Stimulated activated CD4-positive, alpha-beta T cell treated with anti-CD3 and anti-CD28 coated beads, Interleukin-4, amount 100 ng/mL, for 1 hour (primary cell): ENCODE results near the gene USP54.

Source experiments
- DNase-seq: peaks from one replicate; pipeline ENCODE4 v3.0.0-alpha.2; 2020

Gene USP54

DNA sequence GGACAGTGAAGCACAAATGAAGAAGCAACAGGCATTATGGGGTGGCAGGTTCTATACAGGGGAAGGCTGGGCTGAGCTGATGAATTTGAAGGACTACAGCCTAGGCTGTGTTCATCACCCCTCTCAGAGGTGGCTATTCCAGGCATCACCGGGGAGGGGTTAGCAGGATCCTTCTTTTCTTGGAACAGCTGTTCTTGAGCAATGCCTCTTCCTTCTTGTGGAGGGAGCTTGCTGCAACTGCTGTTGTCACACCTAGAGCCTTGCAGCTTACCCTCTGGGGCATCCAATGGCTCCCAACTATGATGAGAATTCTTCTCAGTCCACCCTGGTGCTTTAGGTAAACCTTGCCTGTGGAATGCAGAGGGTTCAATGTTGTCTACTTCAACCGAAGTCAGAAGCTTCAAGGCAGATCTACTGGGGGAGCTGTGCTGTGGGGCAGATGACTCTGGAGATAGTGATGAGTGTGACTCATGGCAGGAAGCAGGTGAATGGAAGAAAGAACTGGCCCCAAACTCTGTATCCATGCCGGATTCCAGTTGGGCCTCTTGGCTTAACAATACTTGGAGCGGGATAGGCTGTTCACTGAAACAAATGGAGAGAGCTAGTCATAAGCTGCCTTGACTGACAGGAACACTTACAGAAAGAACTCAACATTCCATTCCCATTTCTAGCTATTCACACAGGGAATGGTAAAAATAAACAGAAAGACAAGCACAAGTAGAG lies 73.8 kb downstream of the USP54 start:
- DNase-seq: no peak

DNA sequence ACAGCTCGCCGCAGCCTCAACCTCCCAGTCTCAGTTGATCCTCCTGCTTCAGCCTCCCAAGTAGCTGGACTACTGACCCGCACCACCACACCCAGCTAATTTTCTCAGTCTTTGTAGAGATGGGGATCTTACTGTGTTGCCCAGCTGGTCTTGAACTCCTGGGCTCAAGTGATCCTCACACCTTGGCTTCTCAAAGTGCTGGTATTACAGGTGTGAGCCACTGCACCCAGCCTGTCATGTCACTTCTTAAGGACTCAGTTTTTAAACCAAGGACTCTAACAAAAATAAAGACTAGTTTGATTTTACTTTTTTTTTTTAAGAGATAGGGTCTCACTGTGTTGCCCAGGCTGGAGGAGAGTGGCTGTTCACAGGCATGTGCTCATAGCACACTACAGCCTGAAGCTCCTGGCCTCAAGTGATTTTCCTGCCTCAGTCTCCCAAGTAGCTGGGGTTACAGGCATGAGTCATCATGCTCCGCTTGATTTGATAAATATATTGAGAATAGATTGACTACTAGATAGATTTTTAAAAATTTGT lies 78.9 kb downstream of the USP54 start:
- DNase-seq: no peak

DNA sequence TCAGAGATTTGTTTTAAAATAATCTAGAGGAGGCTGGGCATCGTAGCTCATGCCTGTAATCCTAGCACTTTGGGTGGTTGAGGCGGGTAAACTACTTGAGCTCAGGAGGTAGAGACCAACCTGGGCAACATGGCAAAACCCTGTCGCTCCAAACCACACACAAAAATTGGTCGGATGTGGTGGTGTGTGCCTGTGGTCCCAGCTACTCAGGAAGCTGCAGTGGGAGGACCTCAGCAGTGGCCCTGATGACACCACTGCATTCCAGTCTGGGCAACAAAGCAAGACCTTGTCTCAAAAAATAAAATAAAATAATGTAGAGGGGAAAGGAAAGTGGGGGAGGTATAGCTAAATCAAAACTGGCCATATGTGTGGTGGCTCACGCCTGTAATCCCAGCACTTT lies 81.4 kb downstream of the USP54 start:
- no peak for DNase-seq

DNA sequence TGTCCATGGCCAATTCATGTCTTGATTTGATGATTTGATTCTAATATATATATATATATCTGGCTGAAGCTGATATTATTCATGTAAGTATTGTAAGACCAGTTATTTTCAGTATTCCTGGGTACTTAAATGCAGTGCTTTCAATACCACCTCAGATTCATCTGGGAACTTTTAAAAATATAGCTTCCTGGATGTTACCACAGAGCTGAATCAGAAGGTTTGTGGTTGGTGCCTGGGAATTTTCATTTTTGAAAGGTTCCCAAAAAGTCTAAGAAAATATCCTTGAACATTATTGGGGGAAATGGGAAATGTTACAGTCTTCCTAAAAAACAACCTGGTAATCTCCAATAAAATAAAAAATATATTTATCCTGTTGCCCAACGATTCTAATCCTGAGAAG lies 84.7 kb downstream of the USP54 start:
- no peak for DNase-seq

DNA sequence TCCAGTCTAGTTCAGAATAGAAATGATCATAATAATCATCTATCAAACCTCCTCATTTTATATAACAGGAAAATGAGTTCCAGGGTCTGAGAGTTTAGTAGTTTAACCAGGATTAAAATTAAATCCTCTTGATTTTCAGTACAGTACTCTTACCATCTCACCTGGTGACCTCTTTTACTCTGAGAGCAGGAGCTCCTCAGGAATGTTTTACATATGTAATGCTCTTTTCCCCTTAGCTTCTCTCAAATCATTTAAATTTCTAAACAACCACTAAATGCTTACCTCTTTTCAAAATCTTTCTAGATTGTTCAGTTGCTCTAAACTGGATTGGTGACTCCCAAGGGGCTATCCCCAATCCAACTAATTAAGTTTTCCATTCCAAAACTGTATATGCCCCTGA lies 85.1 kb downstream of the USP54 start:
- DNase-seq: no peak

DNA sequence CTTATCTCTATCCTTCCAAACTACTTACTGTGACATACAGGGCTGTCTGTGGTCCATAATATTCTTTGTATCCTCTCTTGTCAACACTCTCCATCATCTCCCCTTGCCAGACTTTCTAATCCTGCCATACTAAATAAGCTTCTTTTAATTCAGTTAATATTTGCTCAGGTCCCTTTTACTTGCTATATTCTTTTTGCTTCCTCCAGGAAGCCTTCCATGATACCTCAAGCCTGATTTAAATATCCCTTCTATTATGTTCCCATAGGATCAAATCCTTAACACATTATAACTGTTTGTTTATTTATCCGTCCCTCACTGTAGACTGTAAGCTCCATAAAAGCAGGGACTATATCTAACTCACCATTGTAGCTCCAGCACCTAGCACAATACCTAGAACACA lies 88.1 kb downstream of the USP54 start:
- no peak for DNase-seq

DNA sequence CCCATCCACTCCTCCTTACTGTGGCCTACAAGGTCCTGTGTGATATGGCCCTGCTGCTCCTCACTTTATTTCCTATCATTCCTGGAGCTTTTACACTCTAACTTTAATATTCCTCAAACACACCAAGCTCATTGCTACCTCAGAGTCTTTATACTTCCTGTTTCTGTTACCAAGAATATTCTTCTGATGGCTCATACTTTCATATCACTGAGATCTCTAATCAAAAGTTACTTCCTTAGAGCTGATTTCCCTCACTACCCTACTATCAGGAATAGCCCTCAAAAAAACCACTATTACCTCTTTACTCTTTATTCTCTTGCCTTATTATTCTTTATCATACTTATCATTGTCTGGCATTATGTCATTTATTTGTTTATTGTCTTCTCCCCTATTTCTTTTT lies 89.5 kb downstream of the USP54 start:
- DNase-seq: no peak

DNA sequence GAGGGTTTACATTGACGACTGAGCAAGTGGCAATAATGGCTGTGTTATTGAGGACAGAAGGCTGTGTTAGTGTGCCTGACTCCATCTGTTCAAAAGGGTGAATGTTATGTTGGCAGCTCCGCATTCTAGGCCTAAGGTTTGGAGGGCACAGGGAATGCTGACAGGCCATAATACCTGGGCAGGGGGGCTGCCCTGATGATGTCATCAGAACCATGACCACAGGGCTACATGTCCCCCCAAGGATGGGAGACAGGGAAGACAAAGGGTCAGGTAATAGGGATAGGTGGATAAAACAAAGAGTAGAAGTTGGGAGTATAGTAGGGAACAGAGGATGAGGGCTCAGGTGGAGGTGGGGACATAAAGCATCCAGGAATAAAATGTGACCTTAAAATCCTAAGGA lies 93.5 kb downstream of the USP54 start:
- no peak for DNase-seq

DNA sequence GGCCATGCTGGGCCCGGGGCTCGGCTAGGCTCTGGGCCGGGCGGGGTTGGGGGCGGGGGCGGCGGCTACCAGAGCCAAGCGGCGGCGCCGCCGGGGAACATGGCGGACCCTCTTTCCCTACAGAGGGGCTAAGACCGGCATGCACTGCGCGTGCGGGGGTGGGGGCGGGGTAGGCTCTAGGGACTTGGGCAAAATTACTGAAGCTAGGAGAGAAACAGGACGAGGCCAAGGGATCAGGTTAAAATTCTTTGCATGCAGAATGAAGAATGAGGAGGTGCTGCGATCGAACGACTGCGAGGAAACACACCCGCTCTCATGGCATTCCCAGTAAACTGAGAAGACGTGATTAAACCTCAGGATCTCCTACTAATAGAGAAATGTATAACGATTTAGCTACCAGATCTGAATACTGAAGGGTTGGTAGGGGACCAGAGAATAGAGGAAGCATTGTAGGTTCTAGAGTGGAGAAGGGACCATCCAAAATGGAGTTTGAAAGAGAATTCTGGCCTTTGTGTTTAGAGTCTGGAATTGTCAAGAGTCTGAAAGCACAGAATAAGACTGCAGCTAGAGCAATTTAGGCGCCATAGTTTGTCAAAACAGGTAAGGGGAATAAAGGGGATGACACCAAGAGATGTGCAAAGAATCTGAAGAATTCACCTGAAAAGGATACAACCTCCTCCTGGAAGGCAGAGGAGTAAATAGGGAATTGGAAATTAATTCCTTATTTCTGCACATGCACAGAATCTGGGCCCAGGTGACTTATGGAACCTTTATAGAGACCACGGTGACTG lies 95.1 kb downstream of the USP54 start, which contains the start of gene PPP3CB:
TSS of gene PPP3CB (minus strand) at position 141 of the 791 bp plus-strand sequence. CDS start at position 6, 135 bp downstream.
- DNase-seq: peak; percentile 91

DNA sequence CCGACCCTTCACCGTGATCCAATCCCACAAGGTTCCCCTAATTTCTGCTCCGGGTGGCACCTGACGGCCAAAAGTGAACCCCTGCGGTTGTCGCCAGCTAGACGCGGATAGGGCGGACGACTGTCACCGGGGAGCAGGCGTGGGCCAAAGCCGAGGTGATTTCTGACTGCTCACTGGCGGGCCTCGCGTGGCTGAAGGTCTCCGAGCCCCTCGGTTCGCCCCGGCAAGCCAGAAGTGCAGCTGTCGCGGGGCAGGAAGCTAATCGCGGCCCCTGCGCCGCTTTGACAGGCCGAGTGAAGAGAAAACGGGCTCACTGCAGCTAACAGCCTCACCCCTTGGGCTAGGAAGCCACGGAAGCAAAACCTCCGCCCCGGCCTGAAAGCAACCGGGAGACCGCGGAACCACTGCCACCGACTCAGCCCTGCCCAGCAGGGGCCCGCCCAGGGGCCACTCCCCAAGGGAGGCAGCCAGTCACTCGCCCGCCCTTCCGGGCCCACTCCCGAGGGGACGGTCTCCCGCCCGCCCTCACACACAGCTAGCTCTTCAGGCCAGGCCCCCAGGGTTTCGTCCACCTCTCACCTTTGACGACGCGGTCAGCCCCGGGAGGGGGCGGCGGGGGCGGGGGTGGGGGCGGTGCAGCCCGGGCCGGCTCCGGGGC lies 95.8 kb downstream of the USP54 start:
- DNase-seq: peak; percentile 82

DNA sequence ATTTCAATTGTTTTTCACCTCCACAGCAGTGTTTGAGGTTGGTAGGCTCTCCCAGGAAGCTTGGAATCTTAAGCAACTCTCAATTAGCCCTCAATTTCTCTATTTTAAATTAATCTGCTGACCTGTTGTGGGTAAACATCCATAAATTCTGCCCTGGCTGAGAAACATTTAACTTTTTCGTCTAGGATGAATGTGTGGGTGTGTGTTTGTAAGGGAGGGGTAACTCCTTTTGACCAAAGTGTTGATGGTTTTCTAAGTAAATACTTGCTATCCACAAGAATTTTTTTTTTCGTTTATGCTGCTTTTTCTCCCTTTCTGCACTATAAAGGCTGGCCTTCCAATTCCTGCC lies 96.3 kb downstream of the USP54 start:
- DNase-seq: no peak

DNA sequence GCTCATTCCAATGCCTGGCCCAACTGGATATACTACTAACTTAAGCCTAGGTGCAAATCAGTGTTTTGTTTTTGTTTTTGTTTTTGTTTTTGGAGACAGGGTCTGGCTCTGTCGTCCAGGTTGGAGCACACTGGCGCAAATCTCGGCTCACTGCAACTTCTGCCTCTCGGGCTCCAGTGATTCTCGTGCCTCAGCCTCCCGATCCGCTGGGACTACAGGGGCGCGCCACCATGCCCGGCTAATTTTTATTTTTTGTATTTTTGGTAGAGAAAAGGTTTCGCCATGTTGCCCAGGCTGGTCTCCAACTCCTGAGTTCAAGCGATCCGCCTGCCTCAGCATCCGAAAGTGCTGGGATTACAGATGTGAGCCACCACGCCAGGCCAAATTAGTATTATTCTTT lies 96.9 kb downstream of the USP54 start:
- DNase-seq: no peak

DNA sequence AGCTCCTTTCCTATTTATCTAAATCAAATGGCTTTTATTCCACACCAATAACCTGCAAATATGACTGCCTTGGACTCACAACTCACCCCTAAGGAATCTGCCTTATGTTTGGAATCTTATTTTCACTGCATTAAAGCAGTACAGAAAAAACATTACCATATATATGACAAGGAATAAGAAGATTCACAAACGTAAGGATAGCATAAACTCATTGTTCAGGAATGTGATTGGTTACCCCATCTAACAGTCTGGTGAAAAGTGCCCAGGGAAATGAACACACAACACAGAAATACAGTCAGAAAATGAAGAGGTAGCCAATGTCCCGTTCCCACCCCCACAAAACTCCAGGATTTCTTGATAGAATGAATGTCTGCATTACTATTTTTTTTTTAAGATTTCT lies 97.4 kb downstream of the USP54 start:
- no peak for DNase-seq

DNA sequence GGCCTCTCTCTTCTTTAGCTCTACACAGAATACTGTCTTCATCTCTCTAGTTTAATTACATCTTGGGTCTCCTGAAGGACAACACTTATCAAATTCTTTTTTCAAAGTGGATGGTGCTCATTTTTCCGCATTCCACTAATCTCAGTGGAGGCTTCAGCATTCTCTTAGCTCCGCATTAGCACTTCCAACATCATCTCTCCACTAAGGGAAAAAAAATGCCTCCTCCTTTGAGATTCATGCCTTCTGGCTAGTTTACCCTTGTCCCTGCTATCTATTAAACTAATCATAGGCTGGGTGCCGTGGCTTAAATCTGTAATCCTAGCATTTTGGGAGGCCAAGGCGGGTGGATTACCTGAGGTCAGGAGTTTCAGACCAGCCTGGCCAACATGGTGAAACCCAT lies 104.5 kb downstream of the USP54 start:
- DNase-seq: no peak

DNA sequence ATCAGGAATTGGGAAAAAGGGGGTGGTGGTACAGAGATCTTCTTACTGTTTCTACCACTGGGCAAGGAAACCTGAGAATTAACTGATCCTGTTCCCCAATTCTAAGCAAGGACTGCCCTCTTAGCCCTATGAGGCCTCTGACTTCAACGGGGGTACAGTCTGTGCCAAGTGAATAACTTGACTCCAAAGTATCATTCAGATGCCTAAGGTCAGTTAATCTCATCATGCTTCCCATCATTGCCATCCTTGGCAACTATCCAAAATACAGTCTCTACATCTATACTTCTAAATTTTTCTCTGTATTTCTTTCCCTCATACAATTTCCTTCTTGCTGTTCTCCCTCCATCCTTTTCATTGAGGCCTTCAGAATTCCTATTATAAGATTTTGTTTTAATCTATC lies 105.8 kb downstream of the USP54 start:
- no peak for DNase-seq

DNA sequence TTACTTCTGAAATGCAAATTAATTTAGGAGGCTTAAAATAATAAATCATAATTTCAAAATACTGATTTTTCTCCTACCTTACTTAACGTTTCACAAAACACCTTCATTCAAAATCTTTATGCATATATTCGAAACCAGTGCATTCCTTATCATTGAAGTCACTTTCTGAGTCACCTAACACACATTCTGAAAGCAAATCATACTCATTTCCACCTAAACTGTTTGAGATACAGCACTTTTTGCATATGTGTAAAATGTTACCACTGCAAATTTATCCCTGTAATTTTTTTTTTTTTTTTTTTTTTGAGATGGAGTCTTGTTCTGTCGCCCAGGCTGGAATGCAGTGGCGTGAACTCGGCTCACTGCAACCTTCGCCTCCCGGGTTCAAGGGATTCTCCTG lies 111.0 kb downstream of the USP54 start:
- DNase-seq: no peak

DNA sequence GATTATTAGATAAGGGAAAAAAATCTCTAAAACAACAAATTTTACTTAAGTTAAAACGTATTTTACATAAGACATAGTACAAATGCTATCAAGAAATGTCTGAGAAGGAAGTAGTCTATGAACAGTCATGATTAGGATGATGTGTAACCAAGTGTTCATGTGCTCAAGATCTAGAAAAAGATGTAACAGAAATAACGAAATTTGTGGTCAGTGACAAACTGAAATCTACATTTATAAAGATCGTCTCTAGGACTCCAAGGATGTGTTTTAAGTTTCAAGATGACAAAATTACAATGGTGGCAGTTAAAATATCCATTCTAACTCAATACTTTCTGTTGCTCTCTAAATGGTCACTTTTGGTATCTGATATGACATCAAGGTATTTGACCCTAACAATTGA lies 112.5 kb downstream of the USP54 start:
- no peak for DNase-seq

DNA sequence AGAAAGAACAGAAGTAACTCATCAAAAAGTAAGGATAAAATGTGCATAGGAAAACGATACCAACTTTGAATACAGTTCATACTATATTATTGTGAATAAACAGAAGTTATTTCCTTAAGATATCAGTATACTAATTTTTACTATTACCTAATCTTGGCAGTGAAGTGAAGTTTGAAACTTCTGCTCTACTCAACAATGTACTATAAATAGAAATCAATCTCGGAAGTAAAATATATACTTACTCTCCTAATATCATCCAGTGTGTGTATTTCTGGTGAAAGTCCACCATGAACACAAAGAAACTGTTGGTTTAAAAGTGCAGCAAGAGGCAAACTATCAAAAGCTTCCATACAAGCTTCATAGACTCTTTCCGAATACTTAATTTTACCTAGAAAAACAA lies 119.9 kb downstream of the USP54 start:
- DNase-seq: no peak

DNA sequence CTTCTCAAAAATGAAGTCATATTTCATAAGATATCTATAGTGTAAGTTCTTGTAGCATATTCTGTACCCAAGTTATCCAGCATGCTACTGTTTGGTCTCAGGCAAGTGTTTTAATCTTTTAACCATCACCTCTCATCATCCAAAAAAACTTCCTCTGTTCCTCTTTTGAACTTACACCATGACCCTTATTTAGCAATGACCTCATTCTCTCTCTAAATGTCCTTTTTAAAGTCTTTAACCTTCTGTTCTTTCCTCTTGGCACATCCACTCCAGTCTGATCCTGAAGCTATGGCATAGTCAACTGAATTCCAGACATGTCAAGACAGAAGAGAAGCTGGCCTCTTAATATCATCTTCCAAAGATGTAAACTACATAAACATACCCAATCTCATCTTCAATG lies 121.6 kb downstream of the USP54 start:
- DNase-seq: no peak

DNA sequence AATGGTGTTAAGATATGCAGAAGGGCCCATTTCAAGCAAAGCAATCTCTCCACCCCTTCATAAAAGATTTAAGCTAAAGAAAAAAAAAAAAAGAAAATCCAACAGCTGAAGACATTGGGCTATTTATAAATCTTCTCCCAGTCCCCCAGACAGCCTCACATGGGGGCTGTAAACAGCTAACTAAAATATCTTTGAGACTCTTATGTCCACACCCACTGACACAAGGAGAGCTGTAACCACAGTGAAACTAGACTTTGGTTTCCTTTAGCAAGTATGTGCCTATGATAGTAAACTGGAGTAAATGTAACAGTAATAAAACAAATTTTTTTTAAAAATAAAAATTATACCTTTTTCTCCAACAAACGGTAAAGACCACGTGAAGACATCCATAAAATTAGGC lies 123.9 kb downstream of the USP54 start:
- DNase-seq: no peak

DNA sequence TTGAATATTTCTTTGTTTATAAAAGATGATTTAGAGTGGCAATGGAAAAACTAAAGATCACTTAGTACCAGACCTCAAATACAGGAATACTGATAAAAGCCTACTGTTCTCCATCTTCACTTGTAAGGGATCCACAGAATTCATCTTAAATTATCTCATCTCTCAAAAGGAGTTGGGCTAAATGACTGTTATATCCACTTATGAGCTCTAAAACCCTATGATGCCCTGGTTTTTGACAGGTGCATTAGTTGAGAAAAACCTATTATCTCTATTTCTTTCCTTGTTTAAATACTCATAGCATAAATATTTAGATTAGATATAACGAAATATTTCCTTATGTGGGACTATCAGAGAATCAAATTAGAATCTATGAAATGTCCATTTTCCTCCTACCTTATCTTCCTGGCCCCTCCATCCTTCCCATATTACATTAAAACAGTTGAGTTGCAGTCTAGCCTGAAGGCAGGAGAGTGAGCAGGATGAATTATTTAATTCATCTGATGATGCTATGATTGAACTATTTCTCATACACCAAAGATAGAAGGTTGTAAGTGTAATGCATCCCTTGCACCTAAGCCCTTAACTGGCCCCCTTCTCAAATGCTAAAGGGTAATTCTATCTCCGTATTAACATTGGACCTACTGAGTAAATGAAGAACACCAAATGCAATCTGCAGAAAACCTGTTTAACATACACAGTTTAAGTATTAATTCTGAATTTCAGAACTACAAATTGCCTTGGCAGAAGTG lies 125.0 kb downstream of the USP54 start:
- DNase-seq: no peak

DNA sequence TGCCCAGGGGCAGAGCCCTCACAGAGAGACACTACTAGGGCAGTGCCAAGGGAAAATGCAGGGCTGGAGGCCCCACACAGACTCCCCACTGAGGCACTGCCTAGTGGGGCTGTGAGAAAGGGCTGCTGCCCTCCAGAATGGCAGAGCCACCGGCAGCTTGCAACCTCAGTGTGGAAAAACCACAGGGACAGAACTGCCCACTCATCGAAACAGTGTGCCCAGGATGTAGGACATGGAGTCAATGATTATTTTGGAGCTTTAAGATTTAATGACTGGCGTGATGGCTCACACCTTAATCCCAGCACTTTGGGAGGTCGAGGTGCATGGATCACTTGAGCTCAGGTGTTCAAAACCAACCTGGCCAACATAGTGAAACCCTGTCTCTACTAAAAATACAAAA lies 130.2 kb downstream of the USP54 start:
- DNase-seq: no peak

DNA sequence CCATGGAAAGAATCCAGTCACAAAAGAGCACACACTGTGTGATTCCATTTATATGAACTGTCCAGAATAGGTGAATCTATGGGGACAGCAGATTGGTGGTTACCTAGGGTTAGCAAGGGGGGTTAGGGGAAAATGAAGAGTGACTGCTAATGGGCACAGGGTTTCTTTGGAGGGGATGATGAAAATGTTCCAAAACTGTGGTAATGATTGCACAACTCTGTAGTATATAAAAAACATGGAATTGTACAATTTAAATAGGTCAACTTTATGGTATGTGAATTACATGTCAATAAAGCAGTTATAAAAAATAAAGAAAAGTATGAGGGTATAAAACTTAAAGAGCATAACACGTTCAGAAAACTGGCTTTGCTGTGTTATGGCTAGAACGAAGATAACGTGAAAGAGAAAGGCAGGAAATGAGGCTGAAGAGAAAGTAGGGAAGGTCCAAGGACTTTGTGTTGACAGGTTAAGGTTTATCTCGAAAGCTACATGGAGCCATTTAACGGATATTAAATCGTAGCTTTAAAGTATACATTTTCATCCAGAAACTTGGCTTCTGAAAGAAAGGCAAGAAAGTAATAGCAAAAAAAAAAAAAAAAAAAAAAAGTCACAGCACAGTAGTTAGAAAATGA lies 131.3 kb downstream of the USP54 start:
- no peak for DNase-seq
